GM12878 (cell line): ENCODE measurements around the gene MAP7. TPM values are rescaled to one million over a fixed set of nuclear protein-coding genes. Genes with fewer than 3 reads are reported as not detected.

Experiments
- ATAC-seq: fragments of 200-7000 bp; cut with Tn5 transposase; 3 replicates; pipeline ENCODE4 v1.9.1; 2020; ENCODE audit warnings: mild to moderate bottlenecking, moderate library complexity
- BruUV-seq: library from RNA; stranded (reverse); fragments of 400-500 nt; replicated peaks from 2 replicates; lab custom pipeline; 2021; lab: Mats Ljungman, UMichigan
- CTCF ChIA-PET: fragments of 300-600 bp; sonication (Branson Sonifier 250); formaldehyde crosslinking; extraction: SDS; loops from one replicate; lab custom pipeline; 2021; ENCODE audit warnings: inconsistent platforms; lab: Yijun Ruan, JAX
- POLR2A ChIA-PET: fragments of 350-600 bp; formaldehyde crosslinking; extraction: SDS; loops from one replicate; lab custom pipeline; 2021; ENCODE audit warnings: inconsistent platforms; lab: Charles Lee
- RAD21 ChIA-PET: fragments of 300-600 bp; sonication (Branson Sonifier 250); formaldehyde crosslinking; loops from one replicate; lab custom pipeline; 2023; ENCODE audit warnings: antibody characterized with exemption; ENCODE audit not compliant: unreplicated experiment; lab: Charles Lee
- SMC1A ChIA-PET: fragments of 300-600 bp; sonication (Branson Sonifier 250); formaldehyde crosslinking; loops from one replicate; lab custom pipeline; 2023; ENCODE audit not compliant: unreplicated experiment, uncharacterized antibody; lab: Charles Lee
- DNase-seq: peaks from one replicate; pipeline ENCODE4 v3.0.0-alpha.2; 2011; ENCODE audit warnings: low read depth, low spot score
- FAIRE-seq: peaks from 3 replicates; lab custom pipeline; 2011; peaks lifted over from hg19 to GRCh38; lab: Jason Lieb, UNC
- H2AFZ ChIP-seq: 2 replicates; pipeline ENCODE4 v1.6.0; 2011; ENCODE audit warnings: low read depth, low read length, control low read depth; ENCODE audit not compliant: control insufficient read depth
- H3K27ac ChIP-seq: 2 replicates; pipeline ENCODE4 v1.5.1; 2011; ENCODE audit warnings: control low read depth; ENCODE audit not compliant: control insufficient read depth, insufficient read depth
- H3K27me3 ChIP-seq, 2 experiments: replicated peaks in 1 of 2; 2 replicates each; pipeline versions ENCODE4 v1.6.0 to v1.6.1; 2011; ENCODE audit warnings: low read length in 1 of 2; ENCODE audit not compliant: control insufficient read depth in 2 of 2, insufficient read depth in 2 of 2
- H3K36me3 ChIP-seq, 2 experiments: 2 replicates each; pipeline ENCODE4 v1.5.1; 2011; ENCODE audit warnings: low read length in 1 of 2; ENCODE audit not compliant: control insufficient read depth in 2 of 2, insufficient read depth in 2 of 2
- H3K4me1 ChIP-seq: 2 replicates; pipeline ENCODE4 v1.6.1; 2011; ENCODE audit warnings: mild to moderate bottlenecking, low read length, moderate library complexity, mixed read lengths; ENCODE audit not compliant: control insufficient read depth, insufficient read depth
- H3K4me2 ChIP-seq: 2 replicates; pipeline ENCODE4 v1.6.0; 2011; ENCODE audit warnings: control low read depth; ENCODE audit not compliant: control insufficient read depth, insufficient read depth
- H3K4me3 ChIP-seq: fragments of 200-600 bp; sonication (generic); 2 replicates; pipeline ENCODE4 v1.5.1; 2016
- H3K79me2 ChIP-seq: 2 replicates; pipeline ENCODE4 v1.6.0; 2011; ENCODE audit warnings: low read length; ENCODE audit not compliant: control insufficient read depth, insufficient read depth
- H3K9ac ChIP-seq: 2 replicates; pipeline ENCODE4 v1.8.0; 2011; ENCODE audit warnings: low read length, control low read depth, mixed read lengths; ENCODE audit not compliant: control insufficient read depth, insufficient read depth
- H3K9me3 ChIP-seq: replicated peaks from 3 replicates; pipeline ENCODE4 v1.5.1; 2011; ENCODE audit warnings: mild to moderate bottlenecking, low read length; ENCODE audit not compliant: control insufficient read depth, insufficient read depth
- H4K20me1 ChIP-seq: 2 replicates; pipeline ENCODE4 v1.6.0; 2011; ENCODE audit not compliant: control insufficient read depth, insufficient read depth
- CTCF ChIP-seq, 3 experiments: IDR thresholded peaks in 2 of 3; conservative IDR thresholded peaks in 1 of 3; 2 replicates each; pipeline ENCODE4 v1.5.1; 2011; ENCODE audit warnings: low read depth in 3 of 3, low read length in 3 of 3, mild to moderate bottlenecking in 3 of 3, control low read depth in 2 of 3, moderate library complexity in 2 of 3, inconsistent platforms in 1 of 3, mixed read lengths in 1 of 3; ENCODE audit not compliant: control insufficient read depth in 2 of 3, insufficient read depth in 1 of 3; ENCODE audit errors: extremely low read depth in 1 of 3
- E2F8 ChIP-seq: fragments of 450-650 bp; IDR thresholded peaks from 2 replicates; pipeline ENCODE4 v1.6.1; 2018; ENCODE audit warnings: mild to moderate bottlenecking, low read depth, moderate library complexity; ENCODE audit not compliant: partially characterized antibody
- IKZF2 ChIP-seq, 2 experiments: fragments of 450-650 bp; IDR thresholded peaks; 2 replicates each; pipeline ENCODE4 v1.6.1; 2017; ENCODE audit warnings: mild to moderate bottlenecking in 2 of 2, moderate library complexity in 2 of 2
- MYB ChIP-seq: fragments of 150-350 bp; IDR thresholded peaks from 2 replicates; pipeline ENCODE4 v1.6.1; 2014; ENCODE audit warnings: mild to moderate bottlenecking, low read depth, low read length, borderline replicate concordance
- PRDM15 ChIP-seq: fragments of 450-650 bp; formaldehyde crosslinking; IDR thresholded peaks from 2 replicates; pipeline ENCODE4 v1.4.0; 2020; ENCODE audit warnings: mild to moderate bottlenecking, moderate library complexity
- RUNX3 ChIP-seq: IDR thresholded peaks from 2 replicates; pipeline ENCODE4 v1.6.1; 2012; ENCODE audit warnings: low read length, inconsistent platforms
- STAT3 ChIP-seq: IDR thresholded peaks from 2 replicates; pipeline ENCODE4 v1.6.1; 2011; ENCODE audit warnings: low read depth, low read length, improper control_type of control experiment
- TCF3 ChIP-seq: IDR thresholded peaks from 2 replicates; pipeline ENCODE4 v1.6.1; 2012; ENCODE audit warnings: low read depth, mild to moderate bottlenecking, low read length, borderline replicate concordance; ENCODE audit not compliant: insufficient read depth
- WGBS: methylation state at CpG from one replicate; pipeline ENCODE4 v1.1.6; 2016; ENCODE audit warnings: low lambda C conversion rate; ENCODE audit not compliant: insufficient replicate concordance, insufficient coverage; ENCODE audit errors: missing lambda C conversion rate; 5-methylcytosine and 5-hydroxymethylcytosine counted together
- in situ Hi-C: fragments of 300-500 bp; cut with MboI; formaldehyde crosslinking; loops from 9 replicates; pipeline ENCODE4 v1.14.3; 2018; ENCODE audit warnings: mixed read lengths
- intact Hi-C: fragments of 100-400 bp; cut with micrococcal nuclease; formaldehyde crosslinking; loops from one replicate; pipeline ENCODE4 v1.14.2; 2022; ENCODE audit not compliant: unreplicated experiment
- polyA plus RNA-seq, 11 experiments: library from polyadenylated mRNA; depleted of rRNA in 4 of 11; unstranded in 6 of 11; stranded (reverse) in 5 of 11; fragments of >200 nt; fragmentation: Nextera tagmentation in 4 of 11; fragmentation: Illumina TruSeq in 1 of 11; extraction: Ambion mirVana in 4 of 11; extraction: Trizol in 1 of 11; gene quantifications; 1 replicate in 1 of 11; 2 replicates in 10 of 11; pipeline versions ENCODE4 v1.2.1 to v1.2.3, GENCODE V29; 2011 to 2016; ENCODE audit warnings: inconsistent platforms in 2 of 11, missing spikeins in 2 of 11, low read depth in 1 of 11
- total RNA-seq, 4 experiments: library from RNA; depleted of rRNA in 3 of 4; stranded (reverse); fragments of >200 nt in 3 of 4; fragmentation: Illumina TruSeq in 1 of 4; extraction: Trizol in 1 of 4; gene quantifications; 2 replicates each; pipeline versions ENCODE4 v1.2.1 to v1.2.3, GENCODE V29; 2013 to 2021

Gene MAP7
- total and polyA plus RNA-seq, 10 of the 15 experiments (the other 5 are each of a cell fraction or from before 2014, with no cell fraction given): 0.04 to 0.17 (median 0.08) TPM; not detected in 2

- TF ChIP-seq TCF3 (no peak), IKZF2 (IDR thresholded peaks at IDR 0.05) (no peak), PRDM15 (CRISPR knock-in tag) (no peak), CTCF (IDR thresholded peaks at IDR 0.05 in 2 of 3, conservative IDR thresholded peaks at IDR 0.05 in 1 of 3; ENCODE audit: control insufficient read depth in 2 of 3, extremely low read depth in 1 of 3, insufficient read depth in 1 of 3, low read depth in 3 of 3, low read length in 3 of 3) (no peak), STAT3 (no peak), RUNX3 (no peak), MYB (no peak)
- TF ChIP-seq, all 136 proteins: peak for 0
These were observed 56.2 kb downstream of the MAP7 start (continued) for GRCh38 chr6:136494059-136494458.

- CTCF ChIA-PET: interaction anchor here (0.9 kb wide), 1 partner anchor 39 kb away, joined by 3 read pairs; no protein-coding TSS in a partner anchor
- no TSS peak for BruUV-seq
- H2AFZ ChIP-seq: no peak overlapping the region
These were observed 57.8 kb downstream of the MAP7 start for GRCh38 chr6:136492409-136492808.

More at GRCh38 chr6:136492409-136492808, 57.8 kb downstream of the MAP7 start:
- Histone ChIP-seq H3K4me2 (no peak overlapping the region), H3K27ac (no peak overlapping the region), H4K20me1 (no peaks in the 10 kb centered on the region), H3K79me2 (no peaks in the 10 kb centered on the region), H3K27me3 (no peaks in the 10 kb centered on the region), H3K4me1 (no peaks in the 10 kb centered on the region), H3K4me3 (no peak overlapping the region), H3K36me3 (no peaks in the 10 kb centered on the region), H3K9ac (no peak overlapping the region), H3K9me3 (no peaks in the 10 kb centered on the region)
- FAIRE-seq (no peak), ATAC-seq (no peak), DNase-seq (no peak)
- ChIA-PET RAD21 (no interaction called here), SMC1A (no interaction called here), POLR2A (no interaction called here)
- no peak for TF ChIP-seq E2F8
- 43% methylated on average over 1 of the region's 1 CpG for WGBS
- intact Hi-C loops (no loop called here), in situ Hi-C loops (no loop called here)
